ENCODE data around the gene HPCAL1.

- no peak for TF ChIP-seq POLR2A (IDR thresholded peaks at IDR 0.05; ENCODE audit: low read depth, low read length)
- no peak for TF ChIP-seq BHLHE40 (IDR thresholded peaks at IDR 0.05; ENCODE audit: low read depth, low read length)
These were observed 108.9 kb downstream of the HPCAL1 start for GRCh38 chr2:10411557-10411956.
